ENCODE measurements around the gene ARFGAP1.

Gene ARFGAP1

GRCh38 chr20:63317601-63318291 lies 45.1 kb downstream of the ARFGAP1 start:
- no peak for DNase-seq (ENCODE audit: extremely low spot score)
- TF ChIP-seq BHLHE40 (IDR thresholded peaks at IDR 0.05; ENCODE audit: borderline replicate concordance) (no peak), ELF4 (IDR thresholded peaks at IDR 0.05) (no peak), NFRKB (IDR thresholded peaks at IDR 0.05) (no peak), LEF1 (IDR thresholded peaks at IDR 0.05; ENCODE audit: borderline replicate concordance) (no peak), FOXK2 (IDR thresholded peaks at IDR 0.05) (no peak), L3MBTL2 (conservative IDR thresholded peaks at IDR 0.05) (no peak), ZNF384 (IDR thresholded peaks at IDR 0.05) (no peak), CTBP1 (IDR thresholded peaks at IDR 0.05; ENCODE audit: borderline replicate concordance) (no peak), FOXM1 (IDR thresholded peaks at IDR 0.05; ENCODE audit: borderline replicate concordance) (no peak), TARDBP (IDR thresholded peaks at IDR 0.05) (no peak), SUZ12 (IDR thresholded peaks at IDR 0.05) (no peak), FOXA1 (IDR thresholded peaks at IDR 0.05) (no peak), ARNT (IDR thresholded peaks at IDR 0.05) (no peak), HDGF (IDR thresholded peaks at IDR 0.05; ENCODE audit: borderline replicate concordance) (no peak)
- POLR2A ChIA-PET, result no interaction called here
- CTCF ChIA-PET, result no interaction called here

- ChIA-PET CTCF (no interaction called here), POLR2A (no interaction called here)
- TF ChIP-seq FOXA1 (IDR thresholded peaks at IDR 0.05) (no peak), HDGF (IDR thresholded peaks at IDR 0.05; ENCODE audit: borderline replicate concordance) (no peak), ARNT (IDR thresholded peaks at IDR 0.05) (no peak)
- no peak for DNase-seq (ENCODE audit: extremely low spot score)
Observed at GRCh38 chr20:63318391-63319163, 46.0 kb downstream of the ARFGAP1 start.

GRCh38 chr20:63319164-63320040 lies 46.8 kb downstream of the ARFGAP1 start:
- TF ChIP-seq ZNF384 (IDR thresholded peaks at IDR 0.05), result no peak
- no peak for TF ChIP-seq ELF4 (IDR thresholded peaks at IDR 0.05)
- no peak for TF ChIP-seq SUZ12 (IDR thresholded peaks at IDR 0.05)
- TF ChIP-seq FOXA1 (IDR thresholded peaks at IDR 0.05), result no peak
- no peak for TF ChIP-seq TARDBP (IDR thresholded peaks at IDR 0.05)
- no peak for TF ChIP-seq FOXK2 (IDR thresholded peaks at IDR 0.05)
- no peak for TF ChIP-seq LEF1 (IDR thresholded peaks at IDR 0.05; ENCODE audit: borderline replicate concordance)
- TF ChIP-seq NFRKB (IDR thresholded peaks at IDR 0.05), result no peak
- TF ChIP-seq BHLHE40 (IDR thresholded peaks at IDR 0.05; ENCODE audit: borderline replicate concordance), result no peak
- no peak for DNase-seq (ENCODE audit: extremely low spot score)
- POLR2A ChIA-PET, result no interaction called here
- CTCF ChIA-PET, result no interaction called here

DNA sequence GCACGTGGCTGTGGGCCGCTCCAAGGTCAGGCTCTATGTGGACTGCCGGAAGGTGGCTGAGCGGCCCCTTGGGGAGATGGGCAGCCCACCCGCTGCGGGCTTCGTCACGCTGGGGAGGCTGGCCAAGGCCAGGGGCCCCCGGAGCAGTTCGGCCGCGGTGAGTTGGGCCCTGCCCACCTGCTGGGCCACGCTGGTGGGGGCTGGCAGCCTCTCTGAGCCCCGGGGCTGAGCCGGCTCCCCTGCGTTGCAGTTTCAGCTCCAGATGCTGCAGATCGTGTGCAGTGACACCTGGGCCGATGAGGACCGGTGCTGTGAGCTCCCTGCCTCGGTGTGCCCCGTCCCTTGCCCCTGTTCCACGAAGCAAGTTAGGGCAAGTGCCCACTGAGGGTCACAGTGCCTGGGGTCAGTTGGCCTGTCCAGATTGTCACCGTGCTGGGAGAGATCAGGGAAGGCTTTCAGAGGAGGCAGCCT lies 47.5 kb downstream of the ARFGAP1 start:
- ChIA-PET CTCF (no interaction called here), POLR2A (no interaction called here)
- TF ChIP-seq HDGF (IDR thresholded peaks at IDR 0.05; ENCODE audit: borderline replicate concordance), result no peak
- no peak for TF ChIP-seq PKNOX1 (IDR thresholded peaks at IDR 0.05)
- no peak for TF ChIP-seq SUZ12 (IDR thresholded peaks at IDR 0.05)
- no peak for TF ChIP-seq LEF1 (IDR thresholded peaks at IDR 0.05; ENCODE audit: borderline replicate concordance)
- no peak for TF ChIP-seq CTBP1 (IDR thresholded peaks at IDR 0.05; ENCODE audit: borderline replicate concordance)
- TF ChIP-seq NFRKB (IDR thresholded peaks at IDR 0.05), result no peak
- TF ChIP-seq ZNF384 (IDR thresholded peaks at IDR 0.05), result no peak
- no peak for TF ChIP-seq FOXM1 (IDR thresholded peaks at IDR 0.05; ENCODE audit: borderline replicate concordance)
- TF ChIP-seq TARDBP (IDR thresholded peaks at IDR 0.05), result no peak
- no peak for TF ChIP-seq ELF4 (IDR thresholded peaks at IDR 0.05)
- TF ChIP-seq SP1 (IDR thresholded peaks at IDR 0.05), result no peak
- no peak for TF ChIP-seq ARNT (IDR thresholded peaks at IDR 0.05)
- TF ChIP-seq FOXK2 (IDR thresholded peaks at IDR 0.05), result no peak
- TF ChIP-seq FOXA1 (IDR thresholded peaks at IDR 0.05), result no peak
- no peak for TF ChIP-seq L3MBTL2 (conservative IDR thresholded peaks at IDR 0.05)
- no peak for TF ChIP-seq BHLHE40 (IDR thresholded peaks at IDR 0.05; ENCODE audit: borderline replicate concordance)
- DNase-seq (ENCODE audit: extremely low spot score), result no peak

- CTCF ChIA-PET, result no interaction called here
- no peak for DNase-seq (ENCODE audit: extremely low spot score)
- POLR2A ChIA-PET, result no interaction called here
- no peak for TF ChIP-seq ZNF384 (IDR thresholded peaks at IDR 0.05)
- TF ChIP-seq HDGF (IDR thresholded peaks at IDR 0.05; ENCODE audit: borderline replicate concordance), result no peak
- TF ChIP-seq SUZ12 (IDR thresholded peaks at IDR 0.05), result no peak
Observed at GRCh38 chr20:63320616-63321147, 48.1 kb downstream of the ARFGAP1 start.

DNA sequence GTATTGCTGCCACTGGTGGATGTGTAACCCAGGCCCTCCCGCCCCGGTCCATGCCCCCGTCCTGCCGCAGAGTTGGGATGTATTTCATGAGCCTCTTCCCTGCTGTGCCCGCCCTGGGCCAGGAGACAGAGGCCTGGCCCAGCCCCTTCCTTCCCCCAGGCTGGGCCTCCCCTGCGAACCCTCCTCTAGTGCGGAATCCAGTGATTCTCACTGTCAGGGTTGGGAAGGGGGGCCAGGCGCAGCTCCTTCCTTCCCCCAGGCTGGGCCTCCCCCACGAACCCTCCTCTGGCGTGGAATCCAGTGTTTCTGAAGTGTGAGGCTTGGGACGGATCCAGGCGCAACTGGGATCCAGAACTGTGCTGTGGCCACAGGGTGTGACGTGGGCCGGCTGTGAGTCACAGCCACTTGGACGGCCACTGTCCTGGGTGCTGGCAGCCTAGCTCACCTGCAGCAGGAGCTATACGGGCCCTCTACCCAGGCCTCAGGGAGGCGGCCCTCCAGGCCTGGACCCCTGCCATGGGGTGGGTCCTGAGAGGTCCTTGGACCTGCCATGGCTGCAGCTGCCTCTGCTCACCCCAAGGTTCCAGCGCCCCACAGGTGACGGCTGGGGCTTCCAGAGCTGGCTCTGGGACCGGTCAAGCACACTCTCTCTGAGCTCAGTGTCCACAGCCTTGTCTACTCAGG lies 48.7 kb downstream of the ARFGAP1 start:
- POLR2A ChIA-PET, result no interaction called here
- CTCF ChIA-PET, result no interaction called here
- DNase-seq (ENCODE audit: extremely low spot score), result no peak
- TF ChIP-seq FOXK2 (IDR thresholded peaks at IDR 0.05) (no peak), FOXM1 (IDR thresholded peaks at IDR 0.05; ENCODE audit: borderline replicate concordance) (no peak), ELF4 (IDR thresholded peaks at IDR 0.05) (no peak), SUZ12 (IDR thresholded peaks at IDR 0.05) (no peak), LEF1 (IDR thresholded peaks at IDR 0.05; ENCODE audit: borderline replicate concordance) (no peak), NFRKB (IDR thresholded peaks at IDR 0.05) (no peak)
